ENCODE data around the gene CALML3.
"Not testable (repeated sequence)": the region's sequence is repeated elsewhere in the genome, so short reads cannot be mapped to it uniquely, and the experiment has no call there.

CALML3 gene

DNA sequence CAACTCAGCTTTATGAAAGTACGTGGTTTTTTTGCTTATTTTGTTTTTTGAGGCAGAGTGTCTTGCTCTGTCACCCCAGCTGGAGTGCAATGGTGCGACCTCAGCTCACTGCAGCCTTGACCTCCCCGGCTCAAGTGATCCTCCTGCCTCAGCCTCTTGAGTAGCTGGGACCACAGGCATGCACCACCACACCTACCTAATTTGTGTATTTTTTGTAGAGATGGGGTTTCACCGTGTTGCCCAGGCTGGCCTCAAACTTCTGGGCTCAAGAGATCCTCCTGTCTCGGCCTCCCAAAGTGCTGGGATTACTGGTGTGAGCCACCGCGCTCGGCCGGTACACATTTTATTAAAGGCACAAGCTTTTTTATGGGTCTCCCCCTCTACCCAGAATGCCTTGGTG lies 34.3 kb downstream of the CALML3 start:
- not testable (repeated sequence) for DNase-seq

DNA sequence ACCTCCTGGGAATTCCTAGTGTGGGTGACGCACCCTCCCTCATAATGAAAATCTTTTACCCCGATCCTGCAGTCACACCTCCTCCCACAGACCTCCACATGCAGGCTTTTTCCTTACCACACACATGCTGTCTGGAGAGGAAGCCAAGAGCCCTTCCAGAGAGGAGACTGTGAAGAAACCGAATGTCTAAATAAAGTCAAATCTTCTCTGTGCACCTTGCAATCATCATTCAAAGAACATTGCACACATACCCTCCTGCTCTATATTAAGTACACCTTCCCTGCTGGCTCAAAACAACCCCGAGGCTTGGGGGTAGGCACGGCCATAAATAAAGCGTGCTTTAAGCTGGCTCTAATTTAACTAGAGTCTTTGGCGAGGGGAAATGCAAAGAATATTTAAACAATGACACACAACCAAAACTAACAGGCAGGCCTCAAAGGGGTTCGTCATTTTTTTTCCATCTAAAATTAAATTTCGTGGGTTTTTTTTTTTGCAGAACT lies 34.9 kb downstream of the CALML3 start:
- no peak for DNase-seq

DNA sequence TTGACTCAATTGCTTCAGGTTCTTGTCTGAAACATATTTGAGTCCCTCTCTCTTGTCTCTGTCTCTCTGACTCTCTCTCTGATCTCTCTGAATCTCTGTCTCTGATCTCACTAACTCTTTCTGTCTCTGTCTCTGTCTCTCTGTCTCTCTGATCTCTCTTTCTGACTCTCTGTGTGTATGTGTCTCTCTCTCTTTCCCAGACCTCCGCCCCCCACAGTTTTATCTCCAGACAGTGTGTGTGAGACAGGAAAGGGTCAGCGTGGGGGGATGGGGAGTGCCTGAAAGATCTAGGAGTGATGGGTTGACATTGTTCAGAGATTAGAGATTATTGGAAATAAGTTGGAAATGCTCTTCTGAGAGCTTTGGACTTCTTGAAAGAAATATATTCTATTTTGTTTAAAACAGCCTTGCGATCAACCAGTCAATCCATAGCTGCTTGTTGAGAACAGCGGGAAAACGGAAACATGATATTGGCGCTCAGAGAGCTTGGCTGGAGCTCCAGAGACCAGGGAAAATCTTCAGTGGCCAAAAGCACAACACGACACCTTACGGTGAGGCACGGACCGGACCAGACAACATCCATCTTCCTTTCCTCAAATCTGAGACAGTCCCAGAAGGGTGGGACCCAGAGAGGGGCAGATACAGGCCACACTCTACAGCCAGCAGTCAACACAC lies 35.5 kb downstream of the CALML3 start:
- no peak for DNase-seq

- no peak for DNase-seq
Measured at GRCh38 chr10:5560817-5561703, 36.3 kb downstream of the CALML3 start.

GRCh38 chr10:5561704-5562645 lies 37.2 kb downstream of the CALML3 start:
- no peak for DNase-seq

DNA sequence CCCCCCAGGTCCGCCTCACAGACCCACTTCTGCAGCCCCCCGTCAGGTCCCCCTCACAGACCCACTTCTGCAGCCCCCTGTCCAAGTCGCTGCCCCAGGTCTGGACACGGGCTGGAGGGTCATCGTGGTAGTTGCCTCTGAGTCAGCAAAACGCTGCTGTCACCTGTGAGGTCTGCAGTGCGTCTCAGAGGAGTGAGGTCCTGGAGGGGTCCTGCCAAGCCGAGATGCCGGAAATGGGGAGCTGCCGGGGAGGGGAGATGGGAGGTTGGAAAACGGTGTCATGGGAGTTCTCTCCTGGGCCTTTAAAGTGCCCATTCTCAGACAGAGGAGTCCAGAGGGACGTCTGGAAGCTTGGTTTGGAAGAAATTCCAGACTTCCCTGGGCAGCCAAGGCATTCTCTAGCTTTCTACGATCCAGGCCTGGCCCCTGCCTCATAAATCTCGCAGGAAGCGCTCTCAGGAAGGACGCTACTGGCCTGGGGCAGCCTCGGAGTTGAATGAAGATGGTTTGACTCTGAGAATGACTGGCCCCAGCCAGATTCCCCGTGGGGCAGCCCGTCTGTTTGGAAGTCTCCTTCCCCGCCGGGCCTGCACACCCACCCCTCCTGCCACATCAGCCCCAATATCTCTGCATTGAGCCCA lies 38.7 kb downstream of the CALML3 start:
- no peak for DNase-seq

DNA sequence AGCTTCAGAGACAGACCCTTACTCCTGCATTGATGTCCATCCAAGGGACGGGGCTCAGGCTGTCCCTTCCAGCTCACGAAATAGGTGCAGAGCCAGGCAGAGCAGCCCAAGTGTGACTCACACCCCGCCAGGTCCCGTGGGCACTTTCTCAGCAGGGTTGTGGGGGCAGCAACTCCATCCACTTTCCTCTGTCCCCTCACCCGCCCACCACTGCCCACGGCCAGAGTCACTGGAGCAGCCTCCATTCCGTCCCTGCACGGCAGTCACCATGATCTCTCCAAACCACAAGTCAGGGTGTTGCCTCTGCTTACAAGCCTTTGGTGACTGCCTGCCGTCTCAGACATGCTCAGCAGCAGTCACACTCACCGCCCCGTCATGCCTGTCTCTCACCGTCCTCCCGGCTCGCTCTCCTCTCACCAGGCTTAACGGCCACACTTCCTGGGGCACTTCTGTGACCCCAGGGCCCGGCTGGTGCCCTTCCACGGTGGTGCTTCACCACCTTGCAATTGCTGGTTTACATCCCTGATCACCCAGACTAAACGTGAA lies 39.3 kb downstream of the CALML3 start:
- no peak for DNase-seq

DNA sequence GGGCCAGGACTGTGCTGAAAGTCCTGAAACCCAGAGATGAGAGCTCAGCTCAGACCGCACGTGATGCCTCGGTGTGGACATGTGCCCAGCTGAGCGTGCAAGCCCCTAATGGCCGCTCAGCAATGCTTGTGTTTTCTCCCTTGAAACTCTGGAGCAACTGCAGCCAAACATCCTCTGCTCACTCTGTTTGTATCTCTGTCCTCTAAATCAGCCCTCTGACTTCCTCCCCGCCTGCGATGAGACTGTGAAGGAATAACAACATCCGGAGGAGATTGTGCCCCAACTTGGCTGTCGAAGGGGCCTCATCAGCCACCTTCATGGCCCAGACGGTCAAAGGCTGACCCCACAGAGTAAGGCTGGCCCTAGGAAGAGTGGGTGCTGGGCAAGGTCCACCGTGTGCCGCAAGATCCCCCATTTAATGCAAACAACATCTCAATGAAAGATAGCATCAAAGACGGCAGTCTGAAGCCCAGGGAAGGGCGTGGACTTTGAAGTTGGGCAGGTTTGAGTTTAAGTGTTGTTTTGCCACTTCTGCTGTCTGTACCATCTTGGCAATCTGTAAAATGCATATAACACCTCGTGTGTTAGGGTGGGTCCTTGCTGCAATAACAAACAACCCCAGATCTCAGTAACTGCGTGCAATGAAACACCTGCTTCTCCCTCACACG lies 39.9 kb downstream of the CALML3 start:
- no peak for DNase-seq

DNA sequence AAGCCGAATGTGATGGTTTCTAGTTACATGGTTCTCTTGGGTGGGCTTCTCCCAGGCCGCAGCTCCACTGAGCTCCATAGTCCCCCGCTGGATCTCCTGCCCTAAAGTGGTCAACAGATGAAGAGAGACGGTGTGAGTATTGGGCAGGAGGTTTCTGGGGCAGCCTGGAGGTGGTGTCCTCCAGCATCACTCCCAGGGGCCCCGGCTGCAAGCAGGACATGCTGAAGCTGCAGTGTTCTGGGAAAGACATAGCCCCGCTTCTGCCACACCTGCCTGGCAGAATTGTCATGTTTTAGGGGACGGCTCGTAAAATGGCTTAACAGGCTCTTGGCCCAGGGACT lies 40.4 kb downstream of the CALML3 start:
- no peak for DNase-seq

DNA sequence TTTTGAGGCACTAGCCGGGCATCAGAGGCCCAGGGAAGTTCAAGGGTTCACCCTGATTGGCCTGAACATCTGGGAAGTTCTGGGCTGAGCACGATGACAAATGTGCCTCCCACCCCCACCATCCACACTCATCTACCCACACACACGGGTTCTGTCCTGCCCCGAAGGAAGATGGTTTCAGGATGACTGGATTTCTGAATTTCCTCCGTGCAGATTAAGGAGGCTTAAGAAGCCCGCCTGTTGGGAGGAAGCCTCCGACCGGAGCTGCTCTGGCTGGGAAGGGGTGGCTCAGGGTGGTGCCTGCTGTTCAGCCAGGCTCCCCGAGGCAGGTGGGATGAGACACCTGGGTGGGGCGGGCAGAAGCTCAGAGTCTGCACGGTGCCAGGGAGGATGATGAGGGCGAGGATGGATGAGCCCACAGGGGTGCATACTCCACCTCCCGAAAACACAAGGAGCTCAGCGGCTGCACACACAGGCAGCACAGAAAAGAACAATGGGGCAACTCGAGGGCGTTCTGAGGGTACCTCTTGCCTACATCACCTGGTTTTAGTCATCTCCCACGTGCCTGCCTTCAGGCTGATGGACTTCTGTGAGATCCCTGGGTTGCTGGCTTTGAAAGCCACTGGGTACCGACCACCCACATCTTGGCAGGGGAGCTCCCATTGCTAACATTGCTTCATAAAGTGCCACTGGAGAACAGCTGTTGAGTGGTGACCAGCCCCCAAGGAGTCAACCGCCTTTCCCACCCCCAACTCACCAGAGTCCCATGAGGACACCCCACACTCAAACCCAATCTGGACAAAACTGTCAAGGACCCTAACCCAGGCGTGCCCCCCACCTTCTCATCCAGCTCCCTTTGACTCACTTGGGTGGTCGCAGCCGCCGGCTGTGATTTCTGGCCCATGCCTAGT lies 41.2 kb downstream of the CALML3 start:
- DNase-seq = no peak

- DNase-seq = no peak
Measured at GRCh38 chr10:5566614-5567013, 41.9 kb downstream of the CALML3 start.

DNA sequence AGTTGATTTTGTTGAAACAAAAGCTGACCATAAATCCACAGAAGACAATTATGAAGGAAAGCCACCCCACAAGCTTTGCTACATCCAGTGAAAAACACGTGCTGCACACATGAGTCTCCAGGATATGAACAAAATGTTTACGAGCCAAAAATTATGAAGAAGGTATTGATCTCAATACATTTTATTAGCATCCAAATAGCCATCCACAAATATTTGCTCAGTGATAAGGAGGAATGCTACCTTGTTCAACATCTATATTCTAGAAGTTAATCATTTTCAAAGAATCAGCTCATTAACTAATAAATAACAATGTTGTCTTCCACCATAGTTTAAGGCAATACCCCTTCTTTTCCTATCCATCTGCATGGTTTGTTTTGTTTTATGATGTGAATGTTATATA lies 42.7 kb downstream of the CALML3 start:
- DNase-seq = no peak

DNA sequence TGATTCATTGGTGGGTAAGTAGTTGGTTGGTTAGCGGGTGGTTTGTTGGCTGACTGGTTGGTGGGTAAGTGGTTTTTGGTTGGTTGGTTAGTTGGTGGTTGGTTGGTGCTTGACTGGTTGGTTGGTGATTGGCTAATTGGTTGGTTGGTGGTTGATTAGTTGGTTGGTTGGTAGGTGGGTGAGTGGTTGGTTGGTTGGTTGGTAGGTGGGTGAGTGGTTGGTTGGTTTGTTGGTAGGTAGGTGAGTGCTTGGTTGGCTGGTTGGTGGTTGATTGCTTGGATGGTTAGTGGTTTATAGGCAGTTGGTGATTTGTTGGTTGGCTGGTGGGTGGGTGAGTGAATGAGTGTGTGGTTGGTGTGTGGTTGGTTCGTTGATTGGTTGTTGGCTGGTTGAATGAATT lies 44.2 kb downstream of the CALML3 start:
- no peak for DNase-seq

DNA sequence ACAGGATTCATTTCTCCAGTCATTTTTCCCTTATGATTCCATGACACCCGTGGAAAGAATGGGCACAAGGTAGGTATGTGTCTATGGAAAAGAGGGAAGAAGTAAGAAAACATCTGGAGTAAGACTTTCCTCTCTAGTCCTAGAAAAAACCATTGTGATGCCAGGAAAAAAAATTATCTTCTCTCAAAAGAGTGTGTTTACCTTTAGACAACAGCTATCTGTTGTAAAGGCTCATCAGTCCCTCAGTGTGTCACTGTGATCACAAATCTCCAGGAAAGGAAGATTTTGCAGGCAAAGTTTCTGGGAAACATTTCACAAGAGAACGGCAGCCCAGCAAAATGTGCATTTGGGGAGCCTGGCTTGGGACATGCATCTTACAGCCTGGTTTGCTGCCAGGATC lies 44.8 kb downstream of the CALML3 start:
- no peak for DNase-seq

- no peak for DNase-seq
Measured at GRCh38 chr10:5570007-5570655, 45.4 kb downstream of the CALML3 start.

DNA sequence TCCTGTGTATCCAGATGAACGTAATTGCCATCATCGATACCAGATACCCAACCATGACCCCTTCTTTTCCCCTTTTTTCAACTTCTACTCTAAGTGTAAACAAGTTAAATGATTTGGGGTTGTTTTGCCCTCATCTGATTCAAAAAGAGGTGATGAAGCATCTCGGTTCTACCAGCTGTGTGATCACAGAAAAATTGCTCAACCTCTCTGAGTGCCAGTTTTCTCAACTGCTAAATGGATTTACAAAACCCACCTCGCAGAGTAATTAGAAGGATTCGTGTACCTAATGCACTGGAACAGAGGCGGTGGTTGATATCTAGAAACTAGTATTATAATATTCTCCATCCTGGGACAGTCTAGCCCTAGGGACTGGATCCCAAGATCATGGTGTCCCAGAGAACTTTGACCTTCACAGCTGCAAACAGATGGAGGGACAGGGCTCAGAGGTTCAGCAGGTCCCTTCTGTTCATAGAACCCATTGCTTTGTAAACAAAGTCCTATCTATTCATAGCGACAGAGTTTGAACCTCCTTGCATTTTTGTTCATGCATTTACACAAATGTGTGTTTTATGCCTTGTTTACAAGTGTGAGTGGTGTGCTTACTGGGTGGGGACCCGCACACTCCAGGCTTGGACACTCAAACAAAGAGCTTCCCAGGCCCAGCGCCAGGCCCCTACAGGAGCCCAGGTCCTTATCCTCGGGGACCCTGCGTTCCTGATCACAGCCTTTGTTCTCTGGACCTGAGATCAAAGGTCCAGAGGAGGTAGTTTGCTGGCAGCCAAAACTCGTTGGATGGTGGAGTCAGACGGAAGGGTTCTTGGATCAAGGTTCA lies 46.4 kb downstream of the CALML3 start:
- no peak for DNase-seq

DNA sequence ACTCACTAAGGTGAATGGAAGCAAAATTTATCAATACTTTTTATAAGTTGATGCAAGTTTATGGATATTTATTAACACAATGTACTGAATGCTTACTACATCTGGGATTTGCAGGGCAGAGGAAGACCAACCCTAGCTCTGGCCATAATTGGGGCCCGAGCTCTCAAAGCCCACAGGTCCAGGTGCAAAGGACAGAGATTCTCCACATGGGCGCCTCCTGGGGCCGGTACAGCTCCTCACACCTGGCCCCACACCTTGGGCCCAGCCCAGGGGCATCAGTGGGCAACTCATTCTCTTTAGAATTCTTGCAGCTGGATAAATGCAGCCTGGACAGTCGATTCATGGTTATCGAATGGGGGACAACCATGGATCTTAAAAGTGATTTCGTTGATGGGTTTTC lies 47.1 kb downstream of the CALML3 start:
- no peak for DNase-seq

- DNase-seq = no peak
Measured at GRCh38 chr10:5573319-5573950, 48.7 kb downstream of the CALML3 start.

Measured in NCI-H1092 treated with DMSO at 0.1 percent for 48 hours (cell line).